SK-N-SH (cell line): ENCODE results near the gene SAXO2.

Source experiments
- GATA2 ChIP-seq: sonication (generic); formaldehyde crosslinking; IDR thresholded peaks from 2 replicates; pipeline ENCODE4 v1.5.0; 2020; ENCODE audit warnings: mild to moderate bottlenecking, missing genetic modification reagents
- RAD21 ChIP-seq: IDR thresholded peaks from 2 replicates; pipeline ENCODE4 v1.6.1; 2012; ENCODE audit warnings: mild to moderate bottlenecking, low read length
- TF ChIP-seq, protein P1 (sequence below): fragments of 200-600 bp; sonication (generic); IDR thresholded peaks from 2 replicates; pipeline ENCODE4 v1.6.1; 2017; ENCODE audit warnings: antibody characterized with exemption, mild to moderate bottlenecking, moderate library complexity

DNA sequence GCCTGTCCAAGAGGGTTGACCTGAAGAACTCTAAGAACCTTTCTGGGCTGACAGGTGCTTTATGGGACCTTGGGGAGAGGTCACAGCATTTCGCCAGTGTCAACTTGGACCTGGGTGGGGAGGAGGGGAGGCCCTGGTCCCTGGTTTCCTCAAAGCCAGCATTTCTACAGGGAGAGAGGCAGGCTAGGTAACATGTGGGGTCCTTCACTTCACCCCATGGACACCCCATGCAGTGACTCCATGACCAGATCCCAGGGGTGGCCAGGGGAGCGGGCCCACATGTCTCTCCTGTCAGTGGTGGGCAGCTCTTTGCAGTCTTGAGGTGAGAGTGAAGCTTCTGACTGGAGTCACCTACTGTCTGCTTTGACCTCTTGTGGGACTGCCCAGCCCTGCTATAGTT, 50.8 kb downstream of the SAXO2 start:
- TF ChIP-seq GATA2 (CRISPR knock-in tag) = no peak
- no peak for TF ChIP-seq RAD21
- TF ChIP-seq, protein P1, sequence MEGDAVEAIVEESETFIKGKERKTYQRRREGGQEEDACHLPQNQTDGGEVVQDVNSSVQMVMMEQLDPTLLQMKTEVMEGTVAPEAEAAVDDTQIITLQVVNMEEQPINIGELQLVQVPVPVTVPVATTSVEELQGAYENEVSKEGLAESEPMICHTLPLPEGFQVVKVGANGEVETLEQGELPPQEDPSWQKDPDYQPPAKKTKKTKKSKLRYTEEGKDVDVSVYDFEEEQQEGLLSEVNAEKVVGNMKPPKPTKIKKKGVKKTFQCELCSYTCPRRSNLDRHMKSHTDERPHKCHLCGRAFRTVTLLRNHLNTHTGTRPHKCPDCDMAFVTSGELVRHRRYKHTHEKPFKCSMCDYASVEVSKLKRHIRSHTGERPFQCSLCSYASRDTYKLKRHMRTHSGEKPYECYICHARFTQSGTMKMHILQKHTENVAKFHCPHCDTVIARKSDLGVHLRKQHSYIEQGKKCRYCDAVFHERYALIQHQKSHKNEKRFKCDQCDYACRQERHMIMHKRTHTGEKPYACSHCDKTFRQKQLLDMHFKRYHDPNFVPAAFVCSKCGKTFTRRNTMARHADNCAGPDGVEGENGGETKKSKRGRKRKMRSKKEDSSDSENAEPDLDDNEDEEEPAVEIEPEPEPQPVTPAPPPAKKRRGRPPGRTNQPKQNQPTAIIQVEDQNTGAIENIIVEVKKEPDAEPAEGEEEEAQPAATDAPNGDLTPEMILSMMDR = no peak
